ENCODE measurements around the gene SFMBT1.

The SFMBT1 gene

GRCh38 chr3:52983828-52984227 is 62.0 kb downstream of the SFMBT1 start:
- DNase-seq: no peak

GRCh38 chr3:52983336-52983807 is 62.5 kb downstream of the SFMBT1 start:
- no peak for DNase-seq

GRCh38 chr3:52982839-52983238 is 63.0 kb downstream of the SFMBT1 start:
- DNase-seq: no peak

- DNase-seq: no peak
These were observed 66.5 kb downstream of the SFMBT1 start for GRCh38 chr3:52979190-52979983.

- no peak for DNase-seq
These were observed 67.6 kb downstream of the SFMBT1 start for GRCh38 chr3:52978109-52978754.

- no peak for DNase-seq
These were observed 72.1 kb downstream of the SFMBT1 start for GRCh38 chr3:52973806-52974205.

- no peak for DNase-seq
These were observed 74.0 kb downstream of the SFMBT1 start for GRCh38 chr3:52971895-52972294.

GRCh38 chr3:52967398-52967797 is 78.5 kb downstream of the SFMBT1 start:
- no peak for DNase-seq

- no peak for DNase-seq
These were observed 83.7 kb downstream of the SFMBT1 start for GRCh38 chr3:52962160-52962559.

GRCh38 chr3:52959773-52960172 is 86.1 kb downstream of the SFMBT1 start:
- no peak for DNase-seq

GRCh38 chr3:52939600-52939999 is 106.3 kb downstream of the SFMBT1 start:
- DNase-seq: no peak

GRCh38 chr3:52934630-52935530 is 111.0 kb downstream of the SFMBT1 start:
- DNase-seq: peak in 3 of 4 experiments; percentile 11 to 25 (median 13)

- DNase-seq: no peak
These were observed 114.0 kb downstream of the SFMBT1 start for GRCh38 chr3:52931889-52932288.

GRCh38 chr3:52931328-52931727 is 114.5 kb downstream of the SFMBT1 start:
- DNase-seq: no peak

- DNase-seq: no peak
These were observed 115.1 kb downstream of the SFMBT1 start for GRCh38 chr3:52930748-52931147.

- DNase-seq: no peak
These were observed 119.3 kb downstream of the SFMBT1 start for GRCh38 chr3:52926554-52926953.

GRCh38 chr3:52925405-52926313 is 120.2 kb downstream of the SFMBT1 start:
- no peak for DNase-seq

GRCh38 chr3:52923963-52924362 is 121.9 kb downstream of the SFMBT1 start:
- DNase-seq: no peak

GRCh38 chr3:52920841-52921240 is 125.0 kb downstream of the SFMBT1 start:
- DNase-seq: no peak

GRCh38 chr3:52917044-52917443 is 128.8 kb downstream of the SFMBT1 start:
- DNase-seq: no peak

- no peak for DNase-seq
These were observed 130.6 kb downstream of the SFMBT1 start for GRCh38 chr3:52915294-52915693.
